BJ (cell line): ENCODE measurements around the gene HDGFL3. TPM values are rescaled to one million over a fixed set of nuclear protein-coding genes. Genes with fewer than 3 reads are reported as not detected.
"Not testable (repeated sequence)": the region's sequence is repeated elsewhere in the genome, so short reads cannot be mapped to it uniquely, and the experiment has no call there.

Experiments used
- CTCF ChIA-PET: fragments of 350-600 bp; formaldehyde crosslinking; extraction: SDS; loops from one replicate; lab custom pipeline; 2021; ENCODE audit warnings: antibody characterized with exemption, inconsistent platforms; lab: Yijun Ruan, JAX
- POLR2A ChIA-PET: fragments of 300-600 bp; sonication (Branson Sonifier 250); formaldehyde crosslinking; extraction: SDS; loops from one replicate; lab custom pipeline; 2021; ENCODE audit warnings: antibody characterized with exemption; lab: Charles Lee
- DNase-seq: peaks from one replicate; pipeline ENCODE4 v3.0.0-alpha.2; 2011; ENCODE audit warnings: low read depth
- H3K27me3 ChIP-seq: 2 replicates; pipeline ENCODE4 v1.6.0; 2011; ENCODE audit warnings: low read length; ENCODE audit not compliant: control insufficient read depth, insufficient read depth
- H3K36me3 ChIP-seq: 2 replicates; pipeline ENCODE4 v1.5.1; 2011; ENCODE audit warnings: low read length; ENCODE audit not compliant: control insufficient read depth, insufficient read depth
- H3K4me3 ChIP-seq: 2 replicates; pipeline ENCODE4 v1.5.1; 2011; ENCODE audit warnings: low read depth, mild to moderate bottlenecking, control low read depth, low read length
- polyA plus RNA-seq: library from polyadenylated mRNA; depleted of rRNA; stranded (reverse); fragments of >200 nt; gene quantifications from 2 replicates; pipeline ENCODE4 v1.2.3, GENCODE V29; 2011
- TF ChIP-seq, protein P1 (sequence below): IDR thresholded peaks from 2 replicates; pipeline ENCODE4 v1.5.1; 2011; ENCODE audit warnings: low read depth, mild to moderate bottlenecking, control low read depth, inconsistent platforms, low read length, moderate library complexity; ENCODE audit not compliant: insufficient read depth

The HDGFL3 gene
- polyA plus RNA-seq, 1 experiment, result 5.7 TPM

DNA sequence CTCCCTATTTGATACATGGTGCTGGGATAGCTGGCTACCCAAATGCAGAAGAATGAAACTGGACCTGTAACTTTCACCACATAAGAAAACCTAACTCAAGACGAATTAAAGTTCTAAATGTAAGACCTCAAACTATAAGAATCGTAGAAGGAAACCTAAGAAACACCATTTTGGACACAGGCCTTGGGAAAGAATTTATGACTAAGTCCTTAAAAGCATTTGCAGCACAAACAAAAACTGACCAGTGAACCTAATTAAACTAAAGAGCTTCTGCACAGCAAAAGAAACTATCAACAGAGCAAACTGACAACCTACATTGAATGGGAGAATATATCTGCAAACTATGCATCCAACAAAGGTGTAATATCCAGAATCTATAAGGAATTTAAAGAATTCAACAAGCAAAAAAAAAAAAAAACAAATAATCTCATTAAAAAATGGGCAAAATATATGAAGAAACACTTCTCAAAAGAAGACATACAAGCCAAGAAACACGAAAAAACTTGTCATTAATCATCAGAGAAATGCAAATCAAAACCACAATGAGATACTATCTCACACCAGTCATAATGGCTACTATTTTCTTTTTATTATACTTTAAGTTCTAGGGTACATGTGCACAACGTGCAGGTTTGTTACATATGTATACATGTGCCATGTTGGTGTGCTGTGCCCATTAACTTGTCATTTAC is 37.0 kb downstream of the HDGFL3 start:
- TF ChIP-seq, protein P1, sequence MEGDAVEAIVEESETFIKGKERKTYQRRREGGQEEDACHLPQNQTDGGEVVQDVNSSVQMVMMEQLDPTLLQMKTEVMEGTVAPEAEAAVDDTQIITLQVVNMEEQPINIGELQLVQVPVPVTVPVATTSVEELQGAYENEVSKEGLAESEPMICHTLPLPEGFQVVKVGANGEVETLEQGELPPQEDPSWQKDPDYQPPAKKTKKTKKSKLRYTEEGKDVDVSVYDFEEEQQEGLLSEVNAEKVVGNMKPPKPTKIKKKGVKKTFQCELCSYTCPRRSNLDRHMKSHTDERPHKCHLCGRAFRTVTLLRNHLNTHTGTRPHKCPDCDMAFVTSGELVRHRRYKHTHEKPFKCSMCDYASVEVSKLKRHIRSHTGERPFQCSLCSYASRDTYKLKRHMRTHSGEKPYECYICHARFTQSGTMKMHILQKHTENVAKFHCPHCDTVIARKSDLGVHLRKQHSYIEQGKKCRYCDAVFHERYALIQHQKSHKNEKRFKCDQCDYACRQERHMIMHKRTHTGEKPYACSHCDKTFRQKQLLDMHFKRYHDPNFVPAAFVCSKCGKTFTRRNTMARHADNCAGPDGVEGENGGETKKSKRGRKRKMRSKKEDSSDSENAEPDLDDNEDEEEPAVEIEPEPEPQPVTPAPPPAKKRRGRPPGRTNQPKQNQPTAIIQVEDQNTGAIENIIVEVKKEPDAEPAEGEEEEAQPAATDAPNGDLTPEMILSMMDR, result no peak
- DNase-seq, result peak; percentile 12
- ChIA-PET CTCF (no interaction called here), POLR2A (no interaction called here)
- Histone ChIP-seq H3K36me3 (no peaks in the 10 kb centered on the region), H3K27me3 (no peaks in the 10 kb centered on the region), H3K4me3 (no peak overlapping the region)

DNA sequence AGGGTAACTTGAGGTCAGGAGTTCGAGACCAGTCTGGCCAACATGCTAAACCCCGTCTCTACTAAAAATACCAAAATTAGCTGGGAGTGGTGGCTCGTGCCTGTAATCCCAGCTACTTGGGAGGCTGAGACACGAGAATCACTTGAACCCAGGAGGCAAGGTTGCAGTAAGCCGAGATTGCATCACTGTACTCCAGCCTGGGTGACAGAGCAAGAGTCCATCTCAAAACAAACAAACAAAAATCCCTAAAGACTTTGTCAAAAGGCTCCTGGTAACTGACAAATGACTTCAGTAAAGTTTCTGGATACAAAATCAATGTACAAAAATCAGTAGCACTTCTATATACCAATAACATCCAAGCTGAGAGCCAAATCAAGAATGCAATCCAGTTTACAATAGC is 38.0 kb downstream of the HDGFL3 start:
- H3K36me3 ChIP-seq, CTCF ChIA-PET, H3K4me3 ChIP-seq, POLR2A ChIA-PET, DNase-seq, H3K27me3 ChIP-seq: not testable (repeated sequence)

DNA sequence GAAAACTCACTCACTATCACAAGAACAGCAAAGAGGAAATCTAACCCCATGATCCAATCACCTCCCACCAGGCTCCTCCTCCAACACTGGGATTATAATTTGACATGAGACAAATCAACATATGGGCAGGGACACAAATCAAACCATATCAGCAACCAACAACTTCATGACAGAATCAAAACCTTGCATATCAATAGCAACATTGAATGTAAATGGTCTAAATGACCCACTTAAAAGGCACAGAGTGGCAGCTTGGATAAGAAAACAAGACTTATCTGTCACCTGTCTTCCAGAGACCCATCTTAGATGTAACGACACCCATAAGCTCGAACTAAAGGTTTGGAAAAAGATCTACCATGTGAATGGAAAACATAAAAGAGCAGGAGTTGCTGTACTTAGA is 40.8 kb downstream of the HDGFL3 start:
- POLR2A ChIA-PET, result no interaction called here
- H3K4me3 ChIP-seq, result no peak overlapping the region
- DNase-seq, result no peak
- CTCF ChIA-PET, result no interaction called here
- no peaks in the 10 kb centered on the region for H3K27me3 ChIP-seq
- no peaks in the 10 kb centered on the region for H3K36me3 ChIP-seq
- TF ChIP-seq, protein P1, result no peak

DNA sequence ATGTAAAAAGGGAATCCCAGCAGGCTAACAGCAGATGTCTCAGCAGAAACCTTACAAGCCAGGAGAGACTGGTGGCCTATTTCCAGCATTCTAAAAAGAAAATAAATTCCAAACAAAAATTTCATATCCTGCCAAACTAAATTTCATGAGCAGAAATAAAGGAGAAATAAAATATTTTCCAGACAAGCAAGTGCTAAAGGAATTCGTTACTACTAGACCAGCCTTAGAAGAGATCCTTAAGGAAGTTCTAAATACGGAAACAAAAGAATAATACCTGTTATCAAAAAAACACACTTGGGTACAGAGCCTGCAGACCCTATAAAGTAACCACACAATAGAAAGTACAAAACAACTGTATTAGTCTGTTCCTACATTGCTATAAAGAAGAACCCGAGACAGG is 41.4 kb downstream of the HDGFL3 start:
- H3K27me3 ChIP-seq, result no peaks in the 10 kb centered on the region
- H3K4me3 ChIP-seq, result no peak overlapping the region
- ChIA-PET POLR2A (no interaction called here), CTCF (no interaction called here)
- TF ChIP-seq, protein P1, result no peak
- DNase-seq, result no peak
- no peaks in the 10 kb centered on the region for H3K36me3 ChIP-seq

DNA sequence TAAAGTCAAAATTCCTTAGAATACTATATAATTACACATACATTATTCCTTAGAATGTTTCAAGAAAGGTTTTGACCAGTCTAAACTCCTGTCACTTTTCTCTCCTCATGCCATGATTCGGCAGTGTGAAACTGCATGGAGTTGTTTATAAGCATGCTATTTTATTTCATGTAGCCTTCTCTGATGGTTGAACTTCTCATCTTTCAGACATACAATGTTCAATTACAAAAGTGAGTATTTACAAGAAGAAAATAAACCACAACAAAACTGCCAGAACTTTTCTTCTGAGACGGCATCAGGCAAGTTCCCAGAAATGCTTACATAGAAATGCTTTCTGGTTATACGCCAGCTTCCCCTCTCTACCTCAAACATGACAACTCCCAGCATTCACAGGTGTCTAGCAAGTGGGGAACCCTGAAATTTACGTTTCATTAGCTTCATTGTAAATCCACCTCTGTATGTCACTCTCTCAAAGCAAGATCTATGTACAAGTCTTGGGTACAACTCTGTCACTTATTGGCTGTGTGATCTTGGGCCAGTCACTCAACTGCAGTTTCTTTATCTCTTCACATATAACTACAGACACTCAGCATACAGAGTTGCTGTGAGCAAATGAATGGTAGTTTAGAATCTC is 42.7 kb downstream of the HDGFL3 start:
- H3K36me3 ChIP-seq, result no peaks in the 10 kb centered on the region
- CTCF ChIA-PET, result no interaction called here
- H3K4me3 ChIP-seq, result no peak overlapping the region
- H3K27me3 ChIP-seq, result no peaks in the 10 kb centered on the region
- no peak for DNase-seq
- POLR2A ChIA-PET, result no interaction called here
- TF ChIP-seq, protein P1, result no peak
